SIG-M5 treated with dmso at 0.1 percent for 504 hours (cell line): ENCODE data around the gene CLCF1.
A peak's percentile ranks its signal among the peaks of the same experiment; 100 is the strongest.

Experiments used
- DNase-seq: peaks from one replicate; lab custom pipeline; 2025; ENCODE audit not compliant: unreplicated experiment; lab: John Stamatoyannopoulos, UW

The CLCF1 gene

GRCh38 chr11:67375320-67376055, 2.1 kb upstream of the CLCF1 start:
- no peak for DNase-seq

GRCh38 chr11:67374571-67375281, 1.3 kb upstream of the CLCF1 start:
- DNase-seq, result no peak

GRCh38 chr11:67373648-67374570, 511 bp upstream of the CLCF1 start:
- DNase-seq, result peak; percentile 85

GRCh38 chr11:67372321-67372992, 941 bp downstream of the CLCF1 start:
- DNase-seq, result no peak

- no peak for DNase-seq
Measured at GRCh38 chr11:67371911-67372320, 1.5 kb downstream of the CLCF1 start.

GRCh38 chr11:67371189-67371910, 2.0 kb downstream of the CLCF1 start:
- peak; percentile 71 for DNase-seq

- DNase-seq, result no peak
Measured at GRCh38 chr11:67370351-67371076, 2.9 kb downstream of the CLCF1 start.

GRCh38 chr11:67369801-67370284, 3.6 kb downstream of the CLCF1 start:
- DNase-seq, result no peak

- no peak for DNase-seq
Measured at GRCh38 chr11:67369275-67369674, 4.1 kb downstream of the CLCF1 start.

- no peak for DNase-seq
Measured at GRCh38 chr11:67368621-67369020, 4.8 kb downstream of the CLCF1 start.

- DNase-seq, result no peak
Measured at GRCh38 chr11:67367761-67368227, 5.6 kb downstream of the CLCF1 start.

GRCh38 chr11:67366961-67367760, 6.2 kb downstream of the CLCF1 start:
- DNase-seq, result no peak

GRCh38 chr11:67366546-67366945, 6.9 kb downstream of the CLCF1 start:
- no peak for DNase-seq

GRCh38 chr11:67365736-67366444, 7.5 kb downstream of the CLCF1 start:
- no peak for DNase-seq

GRCh38 chr11:67364783-67365722, 8.3 kb downstream of the CLCF1 start:
- no peak for DNase-seq

GRCh38 chr11:67364169-67364568, 9.2 kb downstream of the CLCF1 start:
- no peak for DNase-seq
